ENCODE data around the gene FAF1.
"Not testable (repeated sequence)": the region's sequence is repeated elsewhere in the genome, so short reads cannot be mapped to it uniquely, and the experiment has no call there.

Gene FAF1

GRCh38 chr1:50846224-50846839, 113.7 kb downstream of the FAF1 start:
- DNase-seq (ENCODE audit: low read depth) = no peak

GRCh38 chr1:50841791-50842387, 118.2 kb downstream of the FAF1 start:
- DNase-seq (ENCODE audit: low read depth) = peak; percentile 4

GRCh38 chr1:50836117-50836516, 124.0 kb downstream of the FAF1 start:
- DNase-seq (ENCODE audit: low read depth) = no peak

DNA sequence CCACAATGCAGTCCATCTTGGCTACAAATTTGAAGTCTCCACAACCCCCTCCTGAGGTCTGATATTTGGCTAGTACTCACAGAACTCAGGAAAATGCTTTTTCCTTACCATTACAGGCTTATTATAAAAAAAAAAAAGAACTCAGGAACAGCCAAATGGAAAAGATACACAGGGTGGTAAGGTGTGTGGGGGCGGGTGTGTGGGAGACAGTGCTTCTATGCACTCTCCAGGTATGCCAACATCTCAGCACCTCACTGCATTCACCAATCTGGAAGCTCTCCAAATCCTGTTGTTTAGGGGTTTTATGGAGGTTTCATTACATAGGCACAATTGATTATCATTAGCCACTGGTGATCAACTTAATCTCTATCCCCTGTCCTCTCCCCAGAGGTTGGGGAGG, 126.9 kb downstream of the FAF1 start:
- no peak for DNase-seq (ENCODE audit: low read depth)

DNA sequence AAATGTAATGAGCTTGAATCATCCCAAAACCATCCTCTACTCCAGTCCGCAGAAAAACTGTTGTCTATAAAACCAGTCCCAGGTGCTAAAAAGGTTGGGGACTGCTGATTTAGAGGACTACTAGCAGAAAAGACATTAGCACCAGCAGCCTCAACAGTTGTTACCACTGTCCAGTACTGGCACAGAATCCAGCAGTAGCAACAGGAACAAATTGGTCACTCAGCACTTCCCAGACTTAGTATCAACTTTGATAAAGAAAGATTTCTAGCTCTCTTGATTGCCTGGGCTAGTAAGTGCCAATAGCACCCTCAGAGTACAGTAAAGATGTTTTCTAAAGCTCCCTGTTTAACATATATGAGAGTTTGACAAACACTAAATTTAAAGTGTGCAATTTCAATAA, 127.9 kb downstream of the FAF1 start:
- no peak for DNase-seq (ENCODE audit: low read depth)

- no peak for DNase-seq (ENCODE audit: low read depth)
Observed at GRCh38 chr1:50831300-50832061, 128.6 kb downstream of the FAF1 start.

GRCh38 chr1:50830621-50831020, 129.4 kb downstream of the FAF1 start:
- DNase-seq (ENCODE audit: low read depth) = no peak

GRCh38 chr1:50829014-50829958, 130.8 kb downstream of the FAF1 start:
- DNase-seq (ENCODE audit: low read depth) = no peak

GRCh38 chr1:50827546-50827945, 132.5 kb downstream of the FAF1 start:
- no peak for DNase-seq (ENCODE audit: low read depth)

- not testable (repeated sequence) for DNase-seq (ENCODE audit: low read depth)
Observed at GRCh38 chr1:50826792-50827191, 133.3 kb downstream of the FAF1 start.

GRCh38 chr1:50822035-50822776, 137.9 kb downstream of the FAF1 start:
- no peak for DNase-seq (ENCODE audit: low read depth)

DNA sequence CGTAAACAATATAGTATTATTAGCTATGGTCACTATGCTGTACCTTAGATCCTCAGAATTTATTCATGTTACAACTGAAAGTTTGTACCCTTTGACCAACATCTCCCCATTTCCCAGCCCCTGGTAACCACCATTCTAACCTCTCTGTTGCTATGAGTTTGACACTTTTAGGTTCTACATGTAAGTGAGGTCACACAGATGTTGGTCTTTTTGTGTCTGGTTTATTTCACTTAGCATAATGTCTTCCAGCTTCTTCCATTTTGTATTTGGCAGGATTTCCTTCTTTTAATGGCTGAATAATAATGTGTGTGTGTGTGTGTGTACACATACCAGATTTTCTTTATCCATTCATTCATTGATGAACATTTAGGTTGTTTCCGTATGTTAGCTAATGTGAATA, 139.5 kb downstream of the FAF1 start:
- DNase-seq (ENCODE audit: low read depth) = no peak

DNA sequence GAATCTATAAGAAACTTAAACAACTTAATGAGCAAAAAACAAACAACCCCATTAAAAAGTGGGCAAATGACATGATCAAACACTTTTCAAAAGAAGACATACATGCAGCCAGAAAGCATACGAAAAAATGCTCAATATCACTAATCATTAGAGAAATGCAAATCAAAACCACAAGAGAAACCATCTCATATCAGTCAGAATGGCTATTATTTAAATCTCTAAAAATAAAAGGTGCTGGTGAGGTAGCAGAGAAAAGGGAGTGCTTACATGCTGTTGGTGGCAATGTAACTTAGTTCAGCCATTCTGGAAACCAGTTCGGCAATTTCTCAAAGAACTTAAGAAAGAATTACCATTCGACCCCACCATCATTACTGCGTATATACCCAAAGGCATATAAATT, 147.7 kb downstream of the FAF1 start:
- DNase-seq (ENCODE audit: low read depth) = no peak

- no peak for DNase-seq (ENCODE audit: low read depth)
Observed at GRCh38 chr1:50808296-50808695, 151.8 kb downstream of the FAF1 start.

DNA sequence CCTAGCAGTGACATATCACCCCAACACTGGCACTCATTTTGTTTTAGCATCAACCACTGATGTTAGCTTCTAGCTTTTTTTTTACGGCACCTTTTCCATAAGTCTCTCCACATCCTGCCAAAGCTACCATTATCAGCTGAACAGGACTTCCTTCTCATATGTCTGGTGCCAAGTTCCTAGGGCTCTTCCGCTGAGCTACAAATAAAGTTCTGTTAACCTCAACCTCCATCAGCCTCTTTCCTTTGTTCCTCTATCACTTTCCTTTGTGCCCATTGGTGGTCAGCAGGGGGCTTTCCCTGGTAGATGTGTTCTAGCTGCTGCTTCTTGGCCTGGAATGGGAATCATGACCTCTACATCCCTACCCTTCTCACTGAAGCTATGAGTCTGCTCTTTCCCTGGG, 163.8 kb downstream of the FAF1 start:
- no peak for DNase-seq (ENCODE audit: low read depth)

DNA sequence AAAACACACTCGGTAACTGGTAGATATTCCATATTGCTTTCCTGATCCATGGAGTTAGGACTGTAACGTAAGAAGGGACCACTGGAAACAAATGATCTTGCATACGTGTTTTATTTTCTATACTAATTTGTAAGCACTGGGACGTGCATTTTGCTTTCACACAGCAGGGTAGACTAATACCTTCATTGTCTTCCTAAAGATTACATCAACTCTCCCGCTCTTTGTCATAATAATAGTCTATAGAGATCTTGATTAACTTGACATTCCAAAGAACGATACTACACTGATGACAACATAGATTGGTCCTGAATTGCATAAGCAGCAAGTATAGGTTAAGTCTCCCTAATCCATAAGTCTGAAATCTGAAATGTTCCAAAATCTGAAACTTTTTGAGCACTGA, 166.5 kb downstream of the FAF1 start:
- DNase-seq (ENCODE audit: low read depth) = no peak

DNA sequence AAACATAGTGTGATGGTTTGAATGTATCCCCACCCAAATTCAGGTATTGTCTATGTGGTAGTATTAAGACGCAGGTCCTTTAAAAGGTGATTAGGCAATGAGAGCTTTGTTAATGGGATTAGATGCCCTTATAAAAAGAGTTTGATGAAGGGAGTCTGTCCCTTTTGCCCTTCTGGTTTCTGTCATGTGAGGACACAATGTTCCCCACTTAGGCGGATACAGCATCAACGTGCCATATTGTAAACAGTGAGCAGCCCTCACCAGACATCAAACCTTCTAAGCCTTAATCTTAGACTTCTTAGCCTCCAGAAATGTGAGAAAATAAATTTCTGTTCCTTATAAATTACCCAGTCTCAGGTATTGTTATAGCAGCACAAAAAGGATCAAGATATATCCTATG, 172.8 kb downstream of the FAF1 start:
- DNase-seq (ENCODE audit: low read depth) = no peak

GRCh38 chr1:50783286-50783685, 176.8 kb downstream of the FAF1 start:
- no peak for DNase-seq (ENCODE audit: low read depth)

DNA sequence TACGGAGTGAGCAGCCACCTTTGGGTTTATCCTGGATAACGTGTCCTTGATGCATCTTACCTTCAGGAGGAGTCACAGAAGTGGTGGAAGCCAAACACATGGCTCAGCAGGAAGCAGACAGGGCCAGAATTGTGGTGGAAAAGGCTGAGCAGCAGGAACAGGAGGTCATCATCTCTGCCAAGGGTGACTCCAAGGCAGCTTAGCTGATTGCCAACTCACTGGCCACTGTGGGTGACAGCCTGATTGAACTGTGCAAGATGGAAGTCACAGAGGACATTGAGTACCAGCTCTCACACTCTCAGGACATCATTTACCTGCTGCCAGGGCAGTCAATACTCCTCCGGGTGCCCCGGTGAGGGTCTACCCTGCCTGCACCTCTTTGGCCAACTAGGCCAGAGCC, 179.3 kb downstream of the FAF1 start:
- no peak for DNase-seq (ENCODE audit: low read depth)

DNA sequence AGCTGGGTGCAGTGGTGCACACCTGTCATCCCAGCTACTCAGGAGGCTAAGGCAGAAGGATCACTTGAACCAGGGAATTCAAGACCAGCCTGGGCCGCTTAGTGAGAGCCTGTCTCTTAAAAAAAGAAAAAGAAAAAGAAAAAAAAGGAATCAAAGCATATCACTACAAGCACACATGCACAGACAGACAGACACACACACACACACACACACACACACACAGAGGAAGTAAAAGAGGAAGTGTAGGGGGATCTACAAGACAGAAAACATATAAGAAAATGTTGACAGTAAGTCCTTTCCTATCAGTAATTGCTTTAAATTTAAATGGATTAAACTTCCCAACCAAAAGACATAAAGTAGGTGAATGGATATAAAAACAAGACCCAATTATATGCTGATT, 180.3 kb downstream of the FAF1 start:
- no peak for DNase-seq (ENCODE audit: low read depth)

DNA sequence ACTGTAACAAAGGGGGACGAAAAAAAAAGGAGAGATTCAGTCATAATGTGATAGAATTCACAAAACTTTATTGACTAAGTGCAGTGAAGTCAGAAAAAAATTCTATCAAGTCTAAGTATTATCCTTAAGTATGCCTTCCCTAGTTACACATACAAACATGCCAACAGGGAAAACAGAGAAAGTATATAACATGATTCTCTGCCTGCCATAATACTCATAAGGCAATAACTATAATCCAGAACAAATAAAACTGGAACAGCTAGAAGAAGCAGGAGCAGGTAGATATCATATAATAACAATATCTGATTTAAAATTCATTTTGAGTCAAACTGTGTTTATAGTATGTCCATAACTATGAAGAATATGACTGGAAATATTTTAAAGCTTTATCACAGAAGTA, 184.3 kb downstream of the FAF1 start:
- no peak for DNase-seq (ENCODE audit: low read depth)
